HUES48 (cell line): ENCODE data around the gene ITPRIP.

Experiments
- H3K27ac ChIP-seq: one replicate; pipeline ENCODE4 v1.7.0; 2013; ENCODE audit warnings: low read depth, low read length, inconsistent platforms
- H3K27me3 ChIP-seq: 2 replicates; pipeline ENCODE4 v1.6.1; 2013; ENCODE audit warnings: mild to moderate bottlenecking, low read length; ENCODE audit not compliant: control insufficient read depth, insufficient read depth
- H3K36me3 ChIP-seq: 2 replicates; pipeline ENCODE4 v1.6.1; 2013; ENCODE audit warnings: low read length; ENCODE audit not compliant: control insufficient read depth, insufficient read depth
- H3K4me1 ChIP-seq: 2 replicates; pipeline ENCODE4 v1.6.1; 2013; ENCODE audit warnings: mild to moderate bottlenecking, low read length; ENCODE audit not compliant: control insufficient read depth, insufficient read depth
- H3K4me3 ChIP-seq: 2 replicates; pipeline ENCODE4 v1.5.1; 2013; ENCODE audit warnings: mild to moderate bottlenecking, low read depth, low read length
- H3K9ac ChIP-seq: 2 replicates; pipeline ENCODE4 v1.6.1; 2013; ENCODE audit warnings: mild to moderate bottlenecking, low read depth, low read length, moderate library complexity
- H3K9me3 ChIP-seq: 2 replicates; pipeline ENCODE4 v1.6.1; 2013; ENCODE audit warnings: low read length; ENCODE audit not compliant: control insufficient read depth, insufficient read depth

Gene ITPRIP

GRCh38 chr10:104340111-104340526 lies 1.9 kb upstream of the ITPRIP start:
- no peak overlapping the region for H3K27ac ChIP-seq

DNA sequence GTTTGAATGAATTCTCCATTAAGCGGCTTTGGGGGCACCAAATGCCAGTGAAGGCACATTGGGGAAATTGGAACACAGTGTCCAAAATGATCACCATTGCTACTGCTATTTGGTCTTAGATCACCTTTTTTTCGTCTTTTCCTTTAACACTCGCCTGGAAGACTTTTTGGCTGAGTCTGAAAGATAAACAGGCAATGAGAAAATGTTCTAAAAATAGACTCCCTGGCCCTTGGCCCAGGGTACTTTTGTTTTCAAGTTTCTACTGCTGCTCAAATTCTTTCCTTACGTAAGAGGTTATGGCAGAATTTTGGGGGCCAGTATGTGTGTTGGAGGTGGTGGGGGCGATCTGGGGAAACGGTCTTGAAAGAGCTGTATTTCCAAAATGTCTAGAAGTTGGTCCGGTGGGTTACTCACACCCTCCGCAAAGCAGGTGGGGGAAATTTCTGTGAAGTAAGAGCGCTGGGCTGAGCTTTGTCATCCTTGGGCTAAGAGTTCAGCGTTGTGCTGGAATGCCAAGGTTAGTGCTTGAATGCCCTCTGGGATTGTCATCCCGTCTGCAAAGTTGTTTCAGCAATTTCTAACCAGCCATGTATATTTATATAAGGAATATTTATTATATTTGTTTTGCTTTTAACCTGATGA lies 1.3 kb upstream of the ITPRIP start:
- peak overlapping the region; percentile 85 for H3K4me3 ChIP-seq
- H3K27me3 ChIP-seq, result peaks cover 6% of the 10 kb centered on the region
- H3K36me3 ChIP-seq, result no peaks in the 10 kb centered on the region
- H3K4me1 ChIP-seq, result peaks cover 24% of the 10 kb centered on the region
- H3K9me3 ChIP-seq, result no peaks in the 10 kb centered on the region
- H3K27ac ChIP-seq, result peak overlapping the region; percentile 87
- H3K9ac ChIP-seq, result 0 out of 2 replicates have a peak overlapping the region, but pooled peaks have one; percentile 95

More at GRCh38 chr10:104340111-104340526, 1.9 kb upstream of the ITPRIP start:
- Histone ChIP-seq H3K4me3 (no peak overlapping the region), H3K9me3 (no peaks in the 10 kb centered on the region), H3K9ac (no peak overlapping the region), H3K36me3 (no peaks in the 10 kb centered on the region), H3K27me3 (peaks cover 6% of the 10 kb centered on the region), H3K4me1 (peaks cover 24% of the 10 kb centered on the region)

GRCh38 chr10:104337521-104337984 lies 712 bp downstream of the ITPRIP start:
- Histone ChIP-seq H3K36me3 (no peaks in the 10 kb centered on the region), H3K9me3 (no peaks in the 10 kb centered on the region), H3K4me1 (peaks cover 41% of the 10 kb centered on the region), H3K9ac (peak overlapping the region; percentile 95), H3K27me3 (peaks cover 6% of the 10 kb centered on the region), H3K27ac (peak overlapping the region; percentile 87), H3K4me3 (peak overlapping the region; percentile 85)

- Histone ChIP-seq H3K36me3 (no peaks in the 10 kb centered on the region), H3K9me3 (no peaks in the 10 kb centered on the region), H3K4me3 (peak overlapping the region; percentile 85), H3K9ac (peak overlapping the region; percentile 95), H3K4me1 (peaks cover 47% of the 10 kb centered on the region), H3K27ac (peak overlapping the region; percentile 87), H3K27me3 (peaks cover 6% of the 10 kb centered on the region)
Observed at GRCh38 chr10:104336821-104337467, 1.3 kb downstream of the ITPRIP start.

DNA sequence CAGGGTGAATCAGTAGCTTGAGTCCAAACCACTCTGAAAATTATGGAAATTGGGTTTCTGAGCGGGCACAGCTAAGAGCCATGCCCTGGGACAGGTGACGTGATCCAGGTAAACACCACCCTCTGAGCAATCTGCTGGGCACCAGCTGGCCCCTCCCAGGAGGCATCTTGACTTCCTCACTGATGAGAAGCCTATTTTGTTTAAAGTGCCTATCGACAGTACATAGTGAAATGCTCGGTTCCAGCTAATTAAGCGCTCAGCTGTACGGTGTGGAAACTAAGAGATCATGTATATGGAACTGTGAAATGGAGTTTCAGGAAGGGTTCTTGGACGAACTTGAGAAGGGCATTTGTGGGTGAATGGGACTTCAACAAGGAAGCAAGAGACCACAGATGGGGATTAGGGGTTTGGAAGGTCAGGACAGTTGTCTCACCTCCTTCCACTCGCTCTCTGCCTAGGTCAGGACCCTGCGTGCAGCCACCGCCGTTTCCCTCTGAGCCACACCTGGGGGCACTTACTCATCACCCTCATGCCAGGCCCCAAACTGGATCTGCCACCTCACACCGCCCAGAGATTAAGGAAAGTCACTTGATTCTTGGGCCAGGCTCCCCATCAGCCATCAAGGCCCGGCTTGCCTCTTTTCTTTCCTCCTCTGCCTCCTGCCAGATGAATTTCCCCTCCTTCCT lies 3.2 kb downstream of the ITPRIP start:
- no peak overlapping the region for H3K27ac ChIP-seq
- H3K9ac ChIP-seq, result no peak overlapping the region
- peaks cover 6% of the 10 kb centered on the region for H3K27me3 ChIP-seq
- no peaks in the 10 kb centered on the region for H3K9me3 ChIP-seq
- no peaks in the 10 kb centered on the region for H3K36me3 ChIP-seq
- no peak overlapping the region for H3K4me3 ChIP-seq
- H3K4me1 ChIP-seq, result peaks cover 65% of the 10 kb centered on the region

GRCh38 chr10:104334561-104334960 lies 3.7 kb downstream of the ITPRIP start:
- Histone ChIP-seq H3K4me3 (no peak overlapping the region), H3K9ac (no peak overlapping the region), H3K27me3 (peaks cover 3% of the 10 kb centered on the region), H3K27ac (no peak overlapping the region), H3K4me1 (peaks cover 65% of the 10 kb centered on the region), H3K9me3 (no peaks in the 10 kb centered on the region), H3K36me3 (no peaks in the 10 kb centered on the region)

DNA sequence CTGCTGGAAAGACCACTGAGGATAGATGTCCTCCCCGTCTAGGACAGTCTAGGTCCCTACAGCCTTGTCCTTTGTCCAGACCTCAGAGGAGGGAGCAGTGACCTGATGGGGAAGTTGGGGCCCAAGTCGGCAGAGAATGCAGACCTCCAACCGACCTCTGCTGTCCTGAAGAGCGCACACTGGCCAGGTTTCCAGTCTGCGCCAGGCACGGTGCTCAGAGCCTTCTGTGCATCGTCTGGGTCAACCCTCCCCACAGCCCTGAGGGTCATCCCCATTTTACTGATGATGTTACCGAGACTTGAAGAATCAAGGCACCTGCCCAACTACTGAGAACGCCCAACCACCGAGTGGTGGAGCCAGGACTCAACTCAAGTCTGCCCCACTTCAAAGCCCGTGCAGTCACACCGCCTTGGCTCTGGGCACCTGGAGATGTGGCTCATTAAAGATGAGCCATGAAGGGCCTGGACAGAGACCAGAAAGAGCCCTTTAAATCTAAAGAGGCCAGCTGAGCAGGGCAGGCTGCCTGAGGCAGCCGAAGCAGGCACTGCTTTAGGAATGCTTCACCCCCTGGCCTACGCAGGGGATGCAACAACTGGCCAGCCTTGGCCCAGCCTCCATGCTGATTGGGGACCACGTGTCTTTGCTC lies 4.4 kb downstream of the ITPRIP start:
- Histone ChIP-seq H3K27me3 (no peaks in the 10 kb centered on the region), H3K4me3 (no peak overlapping the region), H3K4me1 (peaks cover 68% of the 10 kb centered on the region), H3K36me3 (no peaks in the 10 kb centered on the region), H3K9ac (no peak overlapping the region), H3K27ac (peak overlapping the region; percentile 44), H3K9me3 (no peaks in the 10 kb centered on the region)

GRCh38 chr10:104333032-104333727 lies 5.1 kb downstream of the ITPRIP start:
- Histone ChIP-seq H3K9ac (no peak overlapping the region), H3K27me3 (no peaks in the 10 kb centered on the region), H3K4me1 (peaks cover 74% of the 10 kb centered on the region), H3K27ac (peak overlapping the region; percentile 93), H3K36me3 (no peaks in the 10 kb centered on the region), H3K9me3 (no peaks in the 10 kb centered on the region), H3K4me3 (no peak overlapping the region)

- H3K36me3 ChIP-seq, result no peaks in the 10 kb centered on the region
- H3K9me3 ChIP-seq, result no peaks in the 10 kb centered on the region
- peak overlapping the region; percentile 93 for H3K27ac ChIP-seq
- H3K27me3 ChIP-seq, result no peaks in the 10 kb centered on the region
- no peak overlapping the region for H3K4me3 ChIP-seq
- peaks cover 82% of the 10 kb centered on the region for H3K4me1 ChIP-seq
- no peak overlapping the region for H3K9ac ChIP-seq
Observed at GRCh38 chr10:104332243-104333031, 5.8 kb downstream of the ITPRIP start.
